ENCODE measurements around the gene GALT.

GRCh38 chr9:34665067-34665380 lies 18.5 kb downstream of the GALT start:
- TF ChIP-seq EZH2 (IDR thresholded peaks at IDR 0.05; ENCODE audit: borderline replicate concordance, low read depth, low read length, severe bottlenecking) (no peak), CTCF (IDR thresholded peaks at IDR 0.05; ENCODE audit: borderline replicate concordance, extremely low read depth, low read length, poor library complexity, severe bottlenecking) (no peak)

All from DND-41 (cell line).